Endothelial cell of umbilical vein (primary cell): ENCODE results near the gene RPS21.

ENCODE experiments used
- EZH2 ChIP-seq: IDR thresholded peaks from 2 replicates; pipeline ENCODE4 v1.6.1; 2012; ENCODE audit warnings: borderline replicate concordance, low read depth, mild to moderate bottlenecking, moderate library complexity, low read length, inconsistent platforms; ENCODE audit not compliant: severe bottlenecking
- FOS ChIP-seq: IDR thresholded peaks from 2 replicates; pipeline ENCODE4 v1.6.1; 2011; ENCODE audit warnings: mild to moderate bottlenecking, low read length, moderate library complexity, borderline replicate concordance; ENCODE audit not compliant: insufficient read depth
- JUN ChIP-seq: IDR thresholded peaks from 2 replicates; pipeline ENCODE4 v1.6.1; 2011; ENCODE audit warnings: borderline replicate concordance, low read depth; ENCODE audit not compliant: insufficient read length, insufficient read depth
- POLR2A ChIP-seq: IDR thresholded peaks from 2 replicates; pipeline ENCODE4 v1.6.1; 2012; ENCODE audit warnings: low read depth, mild to moderate bottlenecking, control low read depth, low read length
- POLR2AphosphoS5 ChIP-seq: IDR thresholded peaks from 2 replicates; pipeline ENCODE4 v1.6.1; 2012; ENCODE audit warnings: low read depth, mild to moderate bottlenecking, control low read depth, low read length, moderate library complexity; ENCODE audit not compliant: insufficient read depth
- TF ChIP-seq, protein P1 (sequence below), 2 donors: IDR thresholded peaks; 1 replicate in 1 of 2; 2 replicates in 1 of 2; pipeline ENCODE4 v1.5.1; 2011; ENCODE audit warnings: low read length in 2 of 2, mild to moderate bottlenecking in 2 of 2, moderate library complexity in 2 of 2, control low read depth in 1 of 2, inconsistent platforms in 1 of 2, low read depth in 1 of 2; ENCODE audit not compliant: insufficient read depth in 1 of 2; ENCODE audit errors: extremely low read depth in 1 of 2

DNA sequence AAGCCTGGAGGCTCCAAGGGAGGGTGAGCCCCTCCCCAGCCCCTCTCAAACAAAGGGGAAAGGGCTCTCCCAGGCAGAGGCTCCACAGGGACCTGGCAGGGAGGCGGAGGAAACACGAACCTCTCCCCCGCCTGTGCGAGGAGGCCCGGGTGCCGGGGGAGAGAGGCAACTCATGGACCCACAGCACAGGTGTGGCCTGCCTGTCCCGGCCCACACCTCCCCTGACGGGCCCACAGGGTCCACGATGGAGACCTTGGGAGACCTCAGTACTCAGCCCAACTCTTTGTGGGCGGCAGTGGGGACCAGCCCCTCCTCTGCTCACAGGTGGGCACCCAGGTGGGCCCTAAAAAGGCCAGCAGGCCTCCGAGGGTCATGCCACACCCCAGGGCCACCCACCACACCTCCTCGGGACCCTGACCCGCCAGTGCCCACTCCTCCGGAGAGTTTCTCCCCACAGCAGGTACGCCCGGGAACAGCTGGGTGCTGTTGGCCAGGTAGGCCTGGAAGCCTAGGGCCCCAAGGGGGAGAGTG is 32.0 kb upstream of the RPS21 start:
- TF ChIP-seq, protein P1, sequence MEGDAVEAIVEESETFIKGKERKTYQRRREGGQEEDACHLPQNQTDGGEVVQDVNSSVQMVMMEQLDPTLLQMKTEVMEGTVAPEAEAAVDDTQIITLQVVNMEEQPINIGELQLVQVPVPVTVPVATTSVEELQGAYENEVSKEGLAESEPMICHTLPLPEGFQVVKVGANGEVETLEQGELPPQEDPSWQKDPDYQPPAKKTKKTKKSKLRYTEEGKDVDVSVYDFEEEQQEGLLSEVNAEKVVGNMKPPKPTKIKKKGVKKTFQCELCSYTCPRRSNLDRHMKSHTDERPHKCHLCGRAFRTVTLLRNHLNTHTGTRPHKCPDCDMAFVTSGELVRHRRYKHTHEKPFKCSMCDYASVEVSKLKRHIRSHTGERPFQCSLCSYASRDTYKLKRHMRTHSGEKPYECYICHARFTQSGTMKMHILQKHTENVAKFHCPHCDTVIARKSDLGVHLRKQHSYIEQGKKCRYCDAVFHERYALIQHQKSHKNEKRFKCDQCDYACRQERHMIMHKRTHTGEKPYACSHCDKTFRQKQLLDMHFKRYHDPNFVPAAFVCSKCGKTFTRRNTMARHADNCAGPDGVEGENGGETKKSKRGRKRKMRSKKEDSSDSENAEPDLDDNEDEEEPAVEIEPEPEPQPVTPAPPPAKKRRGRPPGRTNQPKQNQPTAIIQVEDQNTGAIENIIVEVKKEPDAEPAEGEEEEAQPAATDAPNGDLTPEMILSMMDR (IDR thresholded peaks at IDR 0.05; ENCODE audit: extremely low read depth in 1 of 2, insufficient read depth in 1 of 2, low read depth in 1 of 2, low read length in 2 of 2), result no peak
- TF ChIP-seq POLR2A (no peak), POLR2AphosphoS5 (no peak), EZH2 (no peak), FOS (no peak), JUN (no peak)
